Measurements from ENCODE around the gene ZBED2.
"Not testable (repeated sequence)": the region's sequence is repeated elsewhere in the genome, so short reads cannot be mapped to it uniquely, and the experiment has no call there.

Gene ZBED2, protein sequence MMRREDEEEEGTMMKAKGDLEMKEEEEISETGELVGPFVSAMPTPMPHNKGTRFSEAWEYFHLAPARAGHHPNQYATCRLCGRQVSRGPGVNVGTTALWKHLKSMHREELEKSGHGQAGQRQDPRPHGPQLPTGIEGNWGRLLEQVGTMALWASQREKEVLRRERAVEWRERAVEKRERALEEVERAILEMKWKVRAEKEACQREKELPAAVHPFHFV

DNA sequence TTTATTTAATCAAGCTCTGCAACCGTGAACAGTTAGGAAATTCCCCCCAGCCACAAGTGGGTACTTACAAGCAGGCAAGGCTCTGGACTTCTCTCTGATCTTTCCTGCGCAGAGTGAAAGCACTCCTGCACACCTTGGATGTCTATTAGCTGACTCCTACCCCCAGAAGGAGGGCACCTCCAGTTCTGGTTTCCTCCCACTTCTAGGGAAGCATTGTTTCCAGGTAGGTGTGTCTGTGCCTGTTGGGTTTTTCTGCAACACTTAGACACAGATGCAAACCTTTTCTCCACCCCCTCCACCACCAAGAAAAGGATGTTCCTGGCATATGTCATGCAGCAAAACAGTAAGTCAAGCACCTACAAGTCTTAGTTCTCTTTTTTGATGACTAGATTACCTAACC is at the start of gene ZBED2:
TSS of gene ZBED2 (minus strand) at position 115 of the 400 bp plus-strand sequence. CDS start 1,145 bp downstream, outside the sequence.
- no peak for DNase-seq (ENCODE audit: low spot score)

DNA sequence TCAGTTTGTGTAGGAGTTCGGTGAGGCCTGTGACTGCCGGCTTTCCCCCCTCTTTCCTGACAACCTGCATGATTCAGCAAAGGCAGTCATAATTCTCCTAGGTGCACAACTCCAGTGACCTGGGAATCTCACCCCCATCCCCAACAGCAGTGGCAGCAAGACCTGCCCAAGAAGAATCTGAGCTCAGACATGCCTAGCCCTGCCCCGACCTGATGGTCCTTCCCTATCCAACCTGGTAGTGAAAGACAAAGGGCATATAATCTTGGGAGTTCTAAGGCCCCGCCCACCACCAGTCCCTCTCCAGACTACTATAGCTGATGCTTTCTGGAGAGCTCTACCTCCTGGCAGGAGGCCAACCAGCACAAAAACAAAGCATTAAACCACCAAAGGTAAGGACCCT is 44.2 kb upstream of the ZBED2 start:
- DNase-seq (ENCODE audit: low spot score): no peak

DNA sequence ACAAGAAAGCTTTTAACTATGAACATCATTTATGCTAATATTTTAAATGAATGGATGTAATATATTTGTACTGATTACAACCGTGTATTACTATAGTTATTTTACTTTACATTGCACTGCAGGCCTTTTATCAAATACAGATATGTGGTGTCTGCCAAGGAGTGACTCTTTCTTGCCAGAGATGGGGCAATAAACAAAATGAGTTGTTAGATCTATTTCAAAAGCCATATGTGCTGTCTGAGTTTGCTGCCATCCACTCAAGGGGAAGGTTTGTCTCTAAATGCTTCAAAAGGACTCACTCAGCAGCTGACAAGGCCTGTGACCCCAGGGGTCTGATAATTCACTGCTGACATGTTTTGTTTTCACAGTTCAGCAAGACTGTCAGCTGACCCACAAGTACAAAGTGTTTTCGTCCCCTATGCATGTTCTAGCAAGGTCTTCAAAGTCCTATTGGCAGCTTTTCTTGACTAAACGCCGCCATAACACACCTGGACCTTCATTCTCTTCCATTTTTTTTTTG is 41.3 kb upstream of the ZBED2 start:
- DNase-seq (ENCODE audit: low spot score): no peak

DNA sequence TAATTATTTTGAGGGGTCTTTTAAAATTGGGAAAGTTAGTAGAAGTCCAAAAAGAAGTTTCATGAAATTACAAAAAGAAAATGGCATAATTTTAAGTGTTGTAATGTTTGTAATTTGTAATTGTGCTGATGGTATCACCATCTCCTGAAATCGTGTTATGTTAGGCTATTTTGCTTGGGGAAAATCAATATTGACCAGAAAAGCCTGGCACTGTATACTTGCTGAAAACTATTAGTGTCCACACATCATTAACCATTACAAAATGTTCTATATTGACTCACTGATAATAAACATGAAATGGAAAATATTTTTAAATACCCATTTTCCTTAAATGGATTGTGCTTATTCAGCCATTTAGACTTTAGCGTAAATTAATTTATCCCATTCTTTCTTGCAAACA is 40.3 kb upstream of the ZBED2 start:
- DNase-seq (ENCODE audit: low spot score): no peak

DNA sequence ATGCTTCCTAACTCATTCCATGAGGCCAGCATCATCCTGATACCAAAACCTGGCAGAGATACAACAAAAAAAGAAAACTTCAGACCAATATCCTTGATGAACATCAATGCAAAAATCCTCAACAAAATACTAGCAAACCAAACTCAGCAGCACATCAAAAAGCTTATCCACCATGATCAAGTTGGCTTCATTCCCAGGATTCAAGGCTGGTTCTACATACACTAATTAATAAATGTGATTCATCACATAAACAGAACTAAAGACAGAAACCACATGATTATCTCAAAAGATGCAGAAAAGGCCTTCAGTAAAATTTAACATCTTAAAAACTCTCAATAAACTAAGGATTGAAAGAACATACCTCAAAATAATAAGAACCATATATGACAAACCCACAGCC is 35.5 kb upstream of the ZBED2 start:
- DNase-seq (ENCODE audit: low spot score): not testable (repeated sequence)

DNA sequence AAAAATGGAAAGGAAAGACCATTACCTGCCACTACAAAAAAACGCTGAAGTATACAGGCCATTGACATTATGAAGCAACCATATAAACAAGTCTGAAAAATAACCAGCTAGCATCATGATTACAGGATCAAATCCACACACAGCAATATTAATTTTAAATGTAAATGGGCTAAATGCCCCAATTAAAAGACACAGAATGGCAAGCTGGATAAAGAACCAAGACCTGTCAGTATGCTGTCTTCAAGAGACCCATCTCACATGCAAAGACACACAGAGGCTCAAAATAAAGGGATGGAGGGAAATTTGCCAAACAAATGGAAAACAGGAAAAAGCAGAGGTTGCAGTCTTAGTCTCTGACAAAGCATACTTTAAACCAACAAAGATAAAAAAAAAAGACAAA is 33.9 kb upstream of the ZBED2 start:
- DNase-seq (ENCODE audit: low spot score): not testable (repeated sequence)

DNA sequence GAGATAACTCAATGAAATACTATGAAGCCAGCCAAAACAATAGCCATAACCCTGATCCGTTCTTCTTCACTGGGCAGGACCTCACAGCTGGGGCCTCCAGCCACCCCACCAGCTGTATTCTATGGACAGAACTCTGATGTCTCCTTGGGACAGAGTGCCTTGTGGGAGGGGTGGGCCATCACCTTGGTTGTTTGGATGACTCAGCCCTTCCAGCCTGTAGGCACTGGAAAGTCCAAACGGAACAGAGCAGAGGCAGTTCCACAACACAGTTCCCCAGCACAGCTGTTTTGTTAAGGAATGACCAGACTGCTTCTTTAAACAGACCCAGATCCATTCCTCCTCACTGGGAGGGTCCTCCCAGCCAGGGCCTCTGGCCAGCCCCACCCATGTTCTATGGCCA is 31.9 kb upstream of the ZBED2 start:
- DNase-seq (ENCODE audit: low spot score): no peak

DNA sequence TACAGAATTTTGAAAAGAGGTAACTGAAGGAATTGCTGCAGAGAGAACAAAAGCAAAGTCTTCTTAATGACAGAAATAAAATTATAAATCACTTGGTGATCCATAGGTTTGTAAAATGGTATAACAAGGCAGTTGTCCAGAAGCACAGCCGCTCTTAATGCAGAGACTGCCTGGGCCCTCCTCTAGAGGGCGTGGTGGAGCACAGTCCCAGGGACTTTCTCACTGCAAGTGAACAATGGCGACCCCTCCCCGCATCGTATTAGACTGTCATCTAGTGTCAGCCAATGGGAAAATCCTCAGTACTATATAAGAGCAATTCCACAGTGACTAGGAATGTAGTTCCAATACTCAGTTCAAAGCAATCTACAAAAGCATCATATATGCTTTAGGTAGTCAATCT is 26.4 kb upstream of the ZBED2 start:
- no peak for DNase-seq (ENCODE audit: low spot score)

DNA sequence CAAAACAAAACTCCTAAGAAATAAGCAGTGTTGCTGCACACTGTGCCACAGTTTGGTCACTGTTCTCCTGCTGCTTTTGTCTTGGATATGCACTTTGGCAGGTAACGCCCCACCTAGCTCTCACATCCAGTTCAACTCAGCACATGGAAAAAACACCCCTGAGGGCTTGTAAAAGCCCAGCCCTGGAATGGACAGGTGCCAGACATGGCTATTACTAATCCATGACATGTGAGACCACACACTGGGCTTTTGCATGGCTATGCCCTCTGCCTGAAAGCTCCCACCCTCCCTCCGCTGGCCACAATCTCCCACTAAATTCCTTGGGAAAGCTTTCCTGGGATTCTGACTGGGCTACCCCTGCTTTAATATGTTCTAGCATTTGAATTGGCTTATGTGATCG is 24.7 kb upstream of the ZBED2 start:
- no peak for DNase-seq (ENCODE audit: low spot score)

DNA sequence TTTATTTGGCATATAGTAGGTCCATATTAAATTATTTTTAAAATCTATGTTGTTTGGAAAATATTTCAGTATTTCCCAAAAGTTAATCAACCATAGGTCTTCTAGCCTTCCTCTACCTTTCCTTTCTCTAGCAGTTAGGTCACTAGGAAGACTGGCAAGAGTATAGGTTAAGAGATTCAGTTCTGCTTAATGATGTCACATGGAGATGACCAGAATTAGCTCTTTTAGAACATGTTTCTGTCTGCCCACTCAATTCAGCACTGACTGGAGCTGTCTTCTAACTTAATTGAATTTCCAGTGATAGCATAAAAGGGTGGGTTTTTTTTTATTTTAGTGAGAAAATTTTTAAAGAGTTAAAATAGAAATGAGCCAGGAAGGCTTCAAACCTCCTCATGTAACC is 23.8 kb upstream of the ZBED2 start:
- DNase-seq (ENCODE audit: low spot score): no peak

DNA sequence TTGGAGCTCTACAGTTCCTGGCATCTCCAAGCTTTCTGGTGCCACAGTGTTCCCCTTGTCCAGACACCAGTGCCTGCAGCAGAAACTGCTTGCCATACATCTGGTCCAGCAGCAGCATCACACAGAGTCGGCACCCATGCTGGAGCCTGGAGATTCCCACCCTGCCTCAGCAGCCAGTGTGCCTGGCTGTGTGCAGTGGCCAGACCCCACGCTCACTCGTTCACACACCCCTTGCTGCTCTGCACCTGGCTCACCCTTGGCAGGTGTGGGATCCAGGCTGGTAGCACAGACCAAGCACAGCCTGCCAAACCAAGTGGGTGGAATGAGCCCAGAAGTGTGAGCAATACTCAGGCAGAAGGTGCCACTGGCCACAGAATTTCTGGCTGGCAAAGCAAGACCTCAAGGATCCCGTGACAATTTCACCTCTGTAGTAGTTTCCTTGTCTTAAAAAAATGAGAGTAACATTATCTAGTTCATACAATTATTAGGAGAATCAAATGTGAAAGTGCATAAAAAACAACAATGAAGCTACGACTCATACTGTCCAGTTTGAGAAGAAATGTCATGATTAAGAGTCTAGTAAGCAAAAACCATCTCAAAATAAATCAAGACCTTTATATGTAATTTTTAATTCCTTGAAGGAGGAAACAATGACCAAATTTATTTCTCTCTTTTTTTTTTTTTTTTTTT is 22.9 kb upstream of the ZBED2 start:
- no peak for DNase-seq (ENCODE audit: low spot score)

DNA sequence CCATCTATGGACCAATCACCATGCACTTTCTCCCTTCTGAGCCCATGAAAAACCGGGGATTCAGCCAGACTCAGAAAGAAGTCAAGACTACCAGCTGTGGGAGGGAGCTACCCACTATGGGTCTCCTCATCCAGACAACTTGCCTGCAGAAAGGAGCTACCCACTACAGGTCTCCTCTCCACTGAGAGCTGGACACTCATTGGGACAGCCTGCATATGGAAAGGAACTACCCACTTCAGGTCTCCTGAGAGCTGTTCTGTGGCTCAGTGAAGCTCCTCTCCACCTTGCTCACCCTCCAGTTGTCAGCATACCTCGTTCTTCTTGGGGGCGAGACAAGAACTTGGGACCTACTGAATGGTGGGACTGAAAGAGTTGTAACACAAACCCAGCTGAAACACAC is 22.3 kb upstream of the ZBED2 start:
- no peak for DNase-seq (ENCODE audit: low spot score)

DNA sequence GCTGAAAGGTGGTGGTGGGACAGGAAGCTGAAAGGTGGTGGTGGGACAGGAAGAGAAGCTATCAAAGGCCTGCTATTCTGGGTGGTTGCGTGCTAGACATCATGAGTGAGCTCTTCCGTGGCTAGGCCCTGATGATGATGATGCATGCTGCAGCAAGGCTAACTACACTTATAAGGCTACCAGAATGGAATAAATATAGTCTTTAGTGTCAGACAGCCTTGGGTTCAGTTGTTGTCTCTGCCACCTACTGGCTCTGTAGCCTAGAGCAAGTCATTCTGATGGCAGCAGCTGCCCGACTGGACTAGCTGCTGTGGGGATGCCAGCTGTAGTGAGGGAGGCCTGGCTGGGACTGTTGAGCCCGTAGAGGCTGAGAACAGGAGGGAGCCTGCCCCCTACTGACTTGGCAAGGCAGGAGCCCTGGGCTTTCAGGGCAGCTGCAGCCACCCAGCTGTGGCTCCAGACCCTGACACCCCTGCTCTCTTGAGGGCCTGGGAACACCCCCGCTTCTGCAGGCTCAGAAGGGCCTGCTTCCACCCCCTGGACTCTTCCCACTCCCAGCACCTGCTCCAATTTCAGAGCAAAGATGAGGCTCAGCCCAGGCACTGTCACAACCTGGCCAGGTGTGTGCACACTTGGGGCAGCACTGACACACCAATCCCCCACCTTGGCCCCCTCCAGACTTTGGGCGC is 21.4 kb upstream of the ZBED2 start:
- DNase-seq (ENCODE audit: low spot score): no peak

DNA sequence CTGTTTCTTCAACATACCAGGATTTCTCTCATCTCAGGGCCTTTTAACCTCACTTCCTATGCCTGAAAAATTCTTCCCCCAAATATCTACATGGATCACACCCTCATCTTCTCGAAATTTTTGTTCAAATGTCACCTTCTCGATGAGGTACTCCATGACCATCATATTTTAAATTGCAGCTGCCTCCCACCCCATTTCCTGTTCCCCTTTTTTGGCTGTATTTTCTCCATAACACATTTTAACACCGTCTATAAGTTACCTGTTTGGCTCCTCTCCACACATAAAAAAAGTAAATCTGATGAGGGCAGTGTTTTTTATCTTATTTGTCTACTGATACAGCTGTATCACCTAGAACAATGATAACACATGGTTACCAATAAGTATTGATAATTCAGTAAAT is 20.7 kb upstream of the ZBED2 start:
- no peak for DNase-seq (ENCODE audit: low spot score)

DNA sequence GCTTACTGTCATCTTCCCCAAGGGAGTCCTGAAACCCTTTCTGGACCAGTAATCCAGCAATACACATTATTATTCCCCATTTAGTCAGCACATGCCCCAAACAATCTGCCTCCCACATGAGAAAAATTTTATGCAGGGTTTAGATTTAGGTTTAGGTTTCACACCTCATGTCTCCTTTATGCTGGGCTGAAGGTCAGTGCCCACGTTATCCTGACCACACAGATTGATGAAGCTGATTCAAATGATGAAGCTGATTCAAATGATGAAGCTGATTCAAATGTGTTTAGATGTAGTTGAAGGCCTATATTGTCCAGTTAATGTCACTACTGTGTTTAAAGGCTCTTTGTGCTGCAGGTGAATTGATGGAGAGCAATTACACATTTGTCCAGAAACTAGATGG is 18.1 kb upstream of the ZBED2 start:
- no peak for DNase-seq (ENCODE audit: low spot score)

DNA sequence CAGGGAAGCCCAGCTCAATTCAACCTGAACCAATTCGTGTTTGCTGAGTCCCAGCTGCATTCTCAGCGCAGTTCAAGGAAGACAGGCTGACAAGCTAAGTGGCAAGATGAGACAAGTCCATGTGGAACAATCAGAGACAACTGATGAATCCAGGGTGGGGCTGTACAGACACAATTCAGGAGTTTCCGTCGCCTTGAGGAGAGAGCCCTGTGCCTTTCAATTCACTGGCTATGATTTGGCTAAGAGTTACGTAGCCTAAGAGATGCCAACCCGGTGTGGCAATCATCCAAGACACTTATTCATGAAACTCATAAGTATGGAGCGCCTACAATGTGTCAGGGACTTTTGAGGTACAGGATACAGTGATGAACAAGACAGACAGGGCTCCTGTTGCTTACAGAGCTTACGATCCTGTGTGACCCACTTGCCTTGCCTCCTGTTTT is 15.5 kb upstream of the ZBED2 start:
- no peak for DNase-seq (ENCODE audit: low spot score)

DNA sequence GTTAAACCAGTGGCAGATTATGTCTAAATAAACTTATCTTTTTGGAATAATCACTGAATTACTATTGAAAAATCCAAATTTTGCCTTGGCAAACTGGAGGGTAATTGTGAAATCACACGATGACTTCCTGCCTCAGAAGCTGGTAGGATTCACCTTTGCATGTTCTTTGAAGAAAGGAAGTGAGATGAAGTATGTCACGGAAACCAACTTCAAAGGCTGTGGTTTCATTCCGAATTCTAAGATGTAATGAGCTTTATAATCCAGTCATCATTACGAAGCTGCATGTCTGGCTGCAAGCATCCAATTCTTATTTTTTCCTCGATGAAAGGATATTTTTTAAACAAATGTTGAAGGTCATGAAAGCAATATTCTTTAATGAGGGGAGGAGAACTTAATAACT is 15.0 kb upstream of the ZBED2 start:
- DNase-seq (ENCODE audit: low spot score): no peak

DNA sequence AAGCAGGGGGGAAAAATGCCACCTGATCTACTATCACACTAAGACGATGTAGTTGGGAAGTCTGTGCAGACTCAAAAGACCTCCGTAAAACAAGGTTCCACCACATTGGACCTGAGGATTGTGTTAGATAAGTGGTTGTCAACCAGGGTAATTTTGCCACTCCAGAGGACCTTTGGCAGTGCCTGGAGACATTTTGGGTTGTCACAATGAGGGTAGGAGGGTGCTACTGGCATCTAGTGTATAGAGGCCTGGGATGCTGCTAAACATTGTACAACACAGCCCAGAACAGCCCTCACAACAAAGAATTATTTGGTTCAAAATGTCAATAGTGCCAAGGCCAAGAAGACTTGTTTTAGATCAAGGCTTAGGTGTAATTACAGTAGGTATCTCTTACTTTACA is 14.6 kb upstream of the ZBED2 start:
- DNase-seq (ENCODE audit: low spot score): no peak

DNA sequence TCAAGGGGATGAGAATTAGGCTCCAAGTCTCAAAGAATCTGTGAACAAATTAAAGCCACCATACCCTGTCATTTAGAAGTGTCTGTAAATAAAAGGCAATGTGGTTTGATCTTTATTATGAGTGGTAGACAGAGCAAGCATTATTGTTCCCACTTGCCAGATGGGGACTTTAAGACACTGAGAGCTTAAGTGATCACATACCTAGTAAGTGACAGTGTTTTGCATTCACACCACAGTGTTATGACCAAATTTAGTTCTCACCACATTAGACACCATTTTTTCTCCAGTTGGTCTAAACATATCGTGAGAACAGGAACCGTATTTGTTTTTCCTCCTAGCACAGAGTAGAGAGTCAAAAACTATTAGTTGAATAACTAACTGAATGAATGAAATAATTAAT is 13.2 kb upstream of the ZBED2 start:
- no peak for DNase-seq (ENCODE audit: low spot score)

DNA sequence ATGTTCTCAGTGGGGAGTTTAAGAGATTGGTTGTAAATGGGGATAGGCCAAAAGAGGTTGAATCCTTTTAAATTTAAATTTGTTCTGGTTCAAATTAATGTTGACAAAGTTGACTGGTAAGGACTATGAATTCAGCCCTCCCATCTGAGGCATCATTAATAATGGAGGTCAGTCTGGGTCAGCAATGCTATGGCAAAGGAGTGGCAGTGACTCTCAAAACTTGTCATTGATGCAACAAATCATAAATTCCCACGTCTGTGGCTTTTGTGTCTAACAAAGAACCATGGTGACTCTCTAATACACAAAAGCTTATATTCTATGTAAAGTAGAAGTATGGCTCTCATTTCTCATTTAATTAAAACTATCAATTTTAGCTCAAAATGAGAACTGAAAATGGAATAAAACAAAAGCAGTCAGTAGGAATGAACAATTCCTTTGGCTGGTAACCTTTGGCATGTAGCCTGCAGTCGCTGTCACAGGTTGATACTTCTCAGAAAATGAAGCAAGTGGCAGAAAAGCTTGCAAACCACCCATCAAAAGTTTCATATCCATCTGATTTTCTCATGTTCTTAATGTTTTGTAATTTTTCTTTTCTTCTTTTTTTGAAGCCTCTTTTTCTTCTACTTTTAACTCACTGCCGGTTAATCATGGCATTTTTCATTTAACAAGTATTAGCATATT is 12.2 kb upstream of the ZBED2 start:
- DNase-seq (ENCODE audit: low spot score): no peak

DNA sequence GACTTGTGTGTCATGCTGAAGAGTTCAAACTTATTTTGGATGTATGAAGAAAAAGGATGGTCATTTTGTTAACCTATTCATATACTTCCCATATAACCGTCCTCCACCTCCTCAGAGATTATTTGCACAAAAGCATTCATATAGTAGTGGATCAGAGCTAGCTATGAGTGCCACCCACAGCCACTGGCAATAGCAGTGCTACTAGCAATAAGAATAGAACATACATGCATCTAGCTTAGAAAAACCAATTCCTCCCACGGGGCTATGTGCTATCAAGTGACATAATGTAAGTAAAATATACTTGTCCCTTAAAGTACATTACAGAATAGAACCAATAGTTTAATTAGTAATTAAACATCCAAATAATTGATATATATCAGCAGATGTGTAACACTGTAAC is 10.3 kb upstream of the ZBED2 start:
- DNase-seq (ENCODE audit: low spot score): no peak

DNA sequence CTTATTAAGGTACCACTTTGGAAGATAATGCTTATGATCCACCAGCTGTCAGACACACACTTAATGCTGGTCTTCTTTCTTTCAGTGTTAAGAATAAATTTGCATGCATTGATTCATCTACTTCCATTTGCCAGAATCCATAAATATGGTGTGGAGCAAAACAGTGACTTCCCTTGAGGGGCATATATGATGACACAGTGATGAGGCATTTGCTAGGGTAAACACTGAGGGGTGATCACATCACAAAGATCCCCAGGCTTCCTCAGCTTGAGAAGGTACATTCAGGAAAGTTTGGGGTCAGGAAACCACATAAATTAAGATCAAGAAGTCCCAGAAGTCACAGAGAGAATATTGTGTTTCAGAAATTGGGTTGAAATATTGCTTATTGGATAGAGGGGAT is 9.9 kb upstream of the ZBED2 start:
- DNase-seq (ENCODE audit: low spot score): no peak

DNA sequence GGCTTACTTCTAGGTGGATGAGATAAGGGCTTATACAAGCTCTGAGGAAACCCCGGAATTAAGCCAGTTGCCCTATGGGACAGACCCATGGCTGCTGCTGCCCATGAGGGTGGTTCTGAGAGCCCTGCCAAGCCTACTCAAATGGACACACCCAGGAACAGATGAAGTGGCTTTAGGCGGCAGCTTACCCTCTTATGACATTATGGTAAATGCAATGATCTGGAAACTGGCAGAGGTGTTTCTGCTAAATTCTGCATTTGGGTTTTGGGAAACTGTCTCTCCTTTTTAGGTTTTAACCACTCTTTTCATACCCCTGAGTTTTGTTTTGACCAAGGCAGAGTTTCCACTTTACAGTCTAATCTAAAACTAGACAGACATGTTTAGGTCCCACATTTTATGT is 9.0 kb upstream of the ZBED2 start:
- DNase-seq (ENCODE audit: low spot score): no peak

Measured in hematopoietic multipotent progenitor cell treated with erythropoietin and hydrocortisone succinate and interleukin-3 and kit ligand, for 17 days (in vitro differentiated cells).